Pons (tissue), 1 donor: ENCODE measurements around the gene C1QTNF12.
"Not testable (repeated sequence)": the region's sequence is repeated elsewhere in the genome, so short reads cannot be mapped to it uniquely, and the experiment has no call there.

Experiments
- DNase-seq: peaks from one replicate; pipeline ENCODE4 v3.0.0-alpha.2; 2016; ENCODE audit warnings: low spot score

The C1QTNF12 gene

GRCh38 chr1:1259540-1259939 lies 13.0 kb upstream of the C1QTNF12 start:
- DNase-seq, result no peak

GRCh38 chr1:1259119-1259488 lies 12.6 kb upstream of the C1QTNF12 start:
- no peak for DNase-seq

- DNase-seq, result no peak
These were observed 10.7 kb upstream of the C1QTNF12 start for GRCh38 chr1:1256956-1257871.

GRCh38 chr1:1255611-1256010 lies 9.1 kb upstream of the C1QTNF12 start:
- DNase-seq, result no peak

- DNase-seq, result no peak
These were observed 8.6 kb upstream of the C1QTNF12 start for GRCh38 chr1:1255078-1255477.

- DNase-seq, result no peak
These were observed 8.1 kb upstream of the C1QTNF12 start for GRCh38 chr1:1254667-1254998.

GRCh38 chr1:1253972-1254666 lies 7.6 kb upstream of the C1QTNF12 start:
- no peak for DNase-seq

GRCh38 chr1:1253314-1253713 lies 6.8 kb upstream of the C1QTNF12 start:
- DNase-seq, result no peak

- no peak for DNase-seq
These were observed 4.3 kb upstream of the C1QTNF12 start for GRCh38 chr1:1250786-1251284.

GRCh38 chr1:1248009-1248913 lies 1.7 kb upstream of the C1QTNF12 start:
- DNase-seq, result not testable (repeated sequence)

GRCh38 chr1:1247341-1247913 lies 905 bp upstream of the C1QTNF12 start:
- DNase-seq, result no peak

GRCh38 chr1:1245817-1246576 lies 525 bp downstream of the C1QTNF12 start:
- no peak for DNase-seq

- DNase-seq, result no peak
These were observed 1.2 kb downstream of the C1QTNF12 start for GRCh38 chr1:1245178-1245816.

GRCh38 chr1:1244192-1244811 lies 2.2 kb downstream of the C1QTNF12 start:
- DNase-seq, result no peak

- no peak for DNase-seq
These were observed 2.7 kb downstream of the C1QTNF12 start for GRCh38 chr1:1243807-1244191.

GRCh38 chr1:1243266-1243660 lies 3.3 kb downstream of the C1QTNF12 start:
- no peak for DNase-seq

GRCh38 chr1:1242461-1243265 lies 3.9 kb downstream of the C1QTNF12 start:
- no peak for DNase-seq

- no peak for DNase-seq
These were observed 4.8 kb downstream of the C1QTNF12 start for GRCh38 chr1:1241588-1242219.
